HepG2 (cell line): ENCODE data around the gene ZNF48. TPM values are rescaled to one million over a fixed set of nuclear protein-coding genes. Genes with fewer than 3 reads are reported as not detected.

ENCODE experiments used
- ARID2 ChIP-seq: sonication (generic); formaldehyde crosslinking; IDR thresholded peaks from 2 replicates; pipeline ENCODE4 v1.8.1; 2022; ENCODE audit warnings: mild to moderate bottlenecking, missing genetic modification reagents, borderline replicate concordance
- HCFC1 ChIP-seq: fragments of 150-350 bp; IDR thresholded peaks from 2 replicates; pipeline ENCODE4 v1.6.1; 2014; ENCODE audit warnings: low read depth, low read length
- HDAC1 ChIP-seq: sonication (generic); formaldehyde crosslinking; IDR thresholded peaks from 2 replicates; pipeline ENCODE4 v1.5.1; 2020; ENCODE audit warnings: mild to moderate bottlenecking, missing genetic modification reagents
- KAT2B ChIP-seq: fragments of 150-350 bp; IDR thresholded peaks from 2 replicates; pipeline ENCODE4 v1.6.1; 2014; ENCODE audit warnings: low read depth, low read length, borderline replicate concordance
- KMT2A ChIP-seq: sonication (generic); formaldehyde crosslinking; IDR thresholded peaks from 2 replicates; pipeline ENCODE4 v1.4.0; 2020; ENCODE audit warnings: missing genetic modification reagents
- RELA ChIP-seq: sonication (generic); formaldehyde crosslinking; IDR thresholded peaks from 2 replicates; pipeline ENCODE4 v1.4.0; 2020; ENCODE audit warnings: missing genetic modification reagents
- TAF15 ChIP-seq: fragments of 200-400 bp; formaldehyde crosslinking; IDR thresholded peaks from one replicate; pipeline ENCODE4 v1.6.1; 2018; ENCODE audit warnings: mild to moderate bottlenecking, low read depth, low read length; ENCODE audit not compliant: poor library complexity, severe bottlenecking
- ZNF30 ChIP-seq: sonication (generic); formaldehyde crosslinking; IDR thresholded peaks from 2 replicates; pipeline ENCODE4 v1.5.0; 2020; ENCODE audit warnings: mild to moderate bottlenecking, missing genetic modification reagents
- polyA plus RNA-seq, 8 experiments: library from polyadenylated mRNA; depleted of rRNA in 3 of 8; stranded (reverse) in 7 of 8; unstranded in 1 of 8; fragments of >200 nt; fragmentation: Illumina TruSeq in 4 of 8; extraction: Trizol in 4 of 8; gene quantifications; 2 replicates each; pipeline versions ENCODE4 v1.2.1 to v1.2.3, GENCODE V29; 2011 to 2016; ENCODE audit warnings: low read depth in 4 of 8, missing spikeins in 1 of 8, mixed read lengths in 1 of 8; ENCODE audit not compliant: insufficient read depth in 1 of 8
- total RNA-seq, 5 experiments: library from RNA; depleted of rRNA; stranded (reverse); fragments of >200 nt; fragmentation: Illumina TruSeq; extraction: Trizol; gene quantifications; 2 replicates each; pipeline ENCODE4 v1.2.3, GENCODE V29; 2016; ENCODE audit warnings: low read depth in 1 of 5
- TF ChIP-seq, protein P1 (sequence below): sonication (generic); formaldehyde crosslinking; IDR thresholded peaks from 2 replicates; pipeline ENCODE4 v1.4.0; 2020; ENCODE audit warnings: missing genetic modification reagents
- TF ChIP-seq, protein P2 (sequence below): sonication (generic); formaldehyde crosslinking; IDR thresholded peaks from 2 replicates; pipeline ENCODE4 v1.4.0; 2020; ENCODE audit warnings: low read depth, mild to moderate bottlenecking, missing genetic modification reagents
- TF ChIP-seq, protein P3 (sequence below): sonication (generic); formaldehyde crosslinking; IDR thresholded peaks from 2 replicates; pipeline ENCODE4 v1.5.0; 2020; ENCODE audit warnings: mild to moderate bottlenecking, missing genetic modification reagents
- TF ChIP-seq, protein P4 (sequence below): sonication (generic); formaldehyde crosslinking; IDR thresholded peaks from 2 replicates; pipeline ENCODE4 v1.5.1; 2020; ENCODE audit warnings: missing genetic modification reagents, mild to moderate bottlenecking, borderline replicate concordance
- TF ChIP-seq, protein P5 (sequence below): sonication (generic); formaldehyde crosslinking; IDR thresholded peaks from 2 replicates; pipeline ENCODE4 v1.5.1; 2020; ENCODE audit warnings: mild to moderate bottlenecking, missing genetic modification reagents, borderline replicate concordance
- TF ChIP-seq, protein P6 (sequence below): sonication (generic); formaldehyde crosslinking; IDR thresholded peaks from 2 replicates; pipeline ENCODE4 v1.5.1; 2020; ENCODE audit warnings: missing genetic modification reagents, mild to moderate bottlenecking, borderline replicate concordance

ZNF48 gene
- total and polyA plus RNA-seq, 2 of the 13 experiments (the other 11 are each of a cell fraction or from before 2014, with no cell fraction given) = 9.9 to 12.3 TPM

DNA sequence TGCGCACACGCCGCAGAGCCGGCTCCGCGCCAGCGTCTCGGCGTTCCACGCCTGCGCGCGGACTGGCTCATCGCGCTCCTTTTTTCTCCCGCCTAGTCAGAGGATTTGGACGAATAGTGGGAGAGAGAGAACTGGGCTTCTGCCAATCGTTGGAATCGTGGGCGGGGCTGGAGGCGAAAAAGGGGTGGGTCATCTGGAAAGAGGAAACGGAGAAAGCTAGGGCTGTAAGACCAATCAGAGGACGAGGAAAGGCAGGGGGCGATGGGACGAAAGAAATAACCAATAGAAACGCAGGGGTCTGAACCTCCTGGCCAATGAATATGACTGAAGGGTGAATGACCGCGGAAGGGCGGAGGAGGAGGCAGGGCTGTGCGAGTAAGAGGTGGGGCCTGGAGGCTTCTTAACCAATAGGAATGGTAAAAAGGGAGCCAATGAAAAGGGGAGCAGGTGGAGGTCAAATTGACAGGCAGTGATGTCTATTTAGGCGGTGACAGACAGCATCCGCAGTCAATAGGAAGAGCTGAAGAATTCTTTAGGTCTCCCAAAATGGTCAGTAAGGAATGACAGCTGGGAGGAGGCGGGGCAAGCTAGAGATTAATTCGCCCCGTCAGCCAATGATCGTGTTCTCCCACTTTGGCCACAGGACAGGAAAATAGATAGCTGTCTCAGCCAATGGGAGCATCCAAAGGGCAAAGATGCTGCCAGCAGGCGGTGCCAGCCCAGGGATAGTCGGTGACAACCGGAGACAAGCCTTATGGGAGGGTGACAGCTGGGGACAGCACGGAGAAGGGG lies 24.6 kb upstream of the ZNF48 start, which contains the start of gene TBC1D10B (continued):
- TF ChIP-seq, protein P1, sequence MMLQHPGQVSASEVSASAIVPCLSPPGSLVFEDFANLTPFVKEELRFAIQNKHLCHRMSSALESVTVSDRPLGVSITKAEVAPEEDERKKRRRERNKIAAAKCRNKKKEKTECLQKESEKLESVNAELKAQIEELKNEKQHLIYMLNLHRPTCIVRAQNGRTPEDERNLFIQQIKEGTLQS = no peak
- TF ChIP-seq TAF15 = no peak
- TF ChIP-seq ZNF30 (CRISPR knock-in tag) = no peak
- TF ChIP-seq, protein P2, sequence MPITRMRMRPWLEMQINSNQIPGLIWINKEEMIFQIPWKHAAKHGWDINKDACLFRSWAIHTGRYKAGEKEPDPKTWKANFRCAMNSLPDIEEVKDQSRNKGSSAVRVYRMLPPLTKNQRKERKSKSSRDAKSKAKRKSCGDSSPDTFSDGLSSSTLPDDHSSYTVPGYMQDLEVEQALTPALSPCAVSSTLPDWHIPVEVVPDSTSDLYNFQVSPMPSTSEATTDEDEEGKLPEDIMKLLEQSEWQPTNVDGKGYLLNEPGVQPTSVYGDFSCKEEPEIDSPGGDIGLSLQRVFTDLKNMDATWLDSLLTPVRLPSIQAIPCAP = no peak
- no peak for TF ChIP-seq KAT2B
- TF ChIP-seq, protein P3, sequence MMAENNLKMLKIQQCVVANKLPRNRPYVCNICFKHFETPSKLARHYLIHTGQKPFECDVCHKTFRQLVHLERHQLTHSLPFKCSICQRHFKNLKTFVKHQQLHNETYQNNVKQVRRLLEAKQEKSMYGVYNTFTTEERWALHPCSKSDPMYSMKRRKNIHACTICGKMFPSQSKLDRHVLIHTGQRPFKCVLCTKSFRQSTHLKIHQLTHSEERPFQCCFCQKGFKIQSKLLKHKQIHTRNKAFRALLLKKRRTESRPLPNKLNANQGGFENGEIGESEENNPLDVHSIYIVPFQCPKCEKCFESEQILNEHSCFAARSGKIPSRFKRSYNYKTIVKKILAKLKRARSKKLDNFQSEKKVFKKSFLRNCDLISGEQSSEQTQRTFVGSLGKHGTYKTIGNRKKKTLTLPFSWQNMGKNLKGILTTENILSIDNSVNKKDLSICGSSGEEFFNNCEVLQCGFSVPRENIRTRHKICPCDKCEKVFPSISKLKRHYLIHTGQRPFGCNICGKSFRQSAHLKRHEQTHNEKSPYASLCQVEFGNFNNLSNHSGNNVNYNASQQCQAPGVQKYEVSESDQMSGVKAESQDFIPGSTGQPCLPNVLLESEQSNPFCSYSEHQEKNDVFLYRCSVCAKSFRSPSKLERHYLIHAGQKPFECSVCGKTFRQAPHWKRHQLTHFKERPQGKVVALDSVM (CRISPR knock-in tag) = no peak
- TF ChIP-seq, protein P4, sequence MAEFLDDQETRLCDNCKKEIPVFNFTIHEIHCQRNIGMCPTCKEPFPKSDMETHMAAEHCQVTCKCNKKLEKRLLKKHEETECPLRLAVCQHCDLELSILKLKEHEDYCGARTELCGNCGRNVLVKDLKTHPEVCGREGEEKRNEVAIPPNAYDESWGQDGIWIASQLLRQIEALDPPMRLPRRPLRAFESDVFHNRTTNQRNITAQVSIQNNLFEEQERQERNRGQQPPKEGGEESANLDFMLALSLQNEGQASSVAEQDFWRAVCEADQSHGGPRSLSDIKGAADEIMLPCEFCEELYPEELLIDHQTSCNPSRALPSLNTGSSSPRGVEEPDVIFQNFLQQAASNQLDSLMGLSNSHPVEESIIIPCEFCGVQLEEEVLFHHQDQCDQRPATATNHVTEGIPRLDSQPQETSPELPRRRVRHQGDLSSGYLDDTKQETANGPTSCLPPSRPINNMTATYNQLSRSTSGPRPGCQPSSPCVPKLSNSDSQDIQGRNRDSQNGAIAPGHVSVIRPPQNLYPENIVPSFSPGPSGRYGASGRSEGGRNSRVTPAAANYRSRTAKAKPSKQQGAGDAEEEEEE (CRISPR knock-in tag) = no peak
- TF ChIP-seq, protein P5, sequence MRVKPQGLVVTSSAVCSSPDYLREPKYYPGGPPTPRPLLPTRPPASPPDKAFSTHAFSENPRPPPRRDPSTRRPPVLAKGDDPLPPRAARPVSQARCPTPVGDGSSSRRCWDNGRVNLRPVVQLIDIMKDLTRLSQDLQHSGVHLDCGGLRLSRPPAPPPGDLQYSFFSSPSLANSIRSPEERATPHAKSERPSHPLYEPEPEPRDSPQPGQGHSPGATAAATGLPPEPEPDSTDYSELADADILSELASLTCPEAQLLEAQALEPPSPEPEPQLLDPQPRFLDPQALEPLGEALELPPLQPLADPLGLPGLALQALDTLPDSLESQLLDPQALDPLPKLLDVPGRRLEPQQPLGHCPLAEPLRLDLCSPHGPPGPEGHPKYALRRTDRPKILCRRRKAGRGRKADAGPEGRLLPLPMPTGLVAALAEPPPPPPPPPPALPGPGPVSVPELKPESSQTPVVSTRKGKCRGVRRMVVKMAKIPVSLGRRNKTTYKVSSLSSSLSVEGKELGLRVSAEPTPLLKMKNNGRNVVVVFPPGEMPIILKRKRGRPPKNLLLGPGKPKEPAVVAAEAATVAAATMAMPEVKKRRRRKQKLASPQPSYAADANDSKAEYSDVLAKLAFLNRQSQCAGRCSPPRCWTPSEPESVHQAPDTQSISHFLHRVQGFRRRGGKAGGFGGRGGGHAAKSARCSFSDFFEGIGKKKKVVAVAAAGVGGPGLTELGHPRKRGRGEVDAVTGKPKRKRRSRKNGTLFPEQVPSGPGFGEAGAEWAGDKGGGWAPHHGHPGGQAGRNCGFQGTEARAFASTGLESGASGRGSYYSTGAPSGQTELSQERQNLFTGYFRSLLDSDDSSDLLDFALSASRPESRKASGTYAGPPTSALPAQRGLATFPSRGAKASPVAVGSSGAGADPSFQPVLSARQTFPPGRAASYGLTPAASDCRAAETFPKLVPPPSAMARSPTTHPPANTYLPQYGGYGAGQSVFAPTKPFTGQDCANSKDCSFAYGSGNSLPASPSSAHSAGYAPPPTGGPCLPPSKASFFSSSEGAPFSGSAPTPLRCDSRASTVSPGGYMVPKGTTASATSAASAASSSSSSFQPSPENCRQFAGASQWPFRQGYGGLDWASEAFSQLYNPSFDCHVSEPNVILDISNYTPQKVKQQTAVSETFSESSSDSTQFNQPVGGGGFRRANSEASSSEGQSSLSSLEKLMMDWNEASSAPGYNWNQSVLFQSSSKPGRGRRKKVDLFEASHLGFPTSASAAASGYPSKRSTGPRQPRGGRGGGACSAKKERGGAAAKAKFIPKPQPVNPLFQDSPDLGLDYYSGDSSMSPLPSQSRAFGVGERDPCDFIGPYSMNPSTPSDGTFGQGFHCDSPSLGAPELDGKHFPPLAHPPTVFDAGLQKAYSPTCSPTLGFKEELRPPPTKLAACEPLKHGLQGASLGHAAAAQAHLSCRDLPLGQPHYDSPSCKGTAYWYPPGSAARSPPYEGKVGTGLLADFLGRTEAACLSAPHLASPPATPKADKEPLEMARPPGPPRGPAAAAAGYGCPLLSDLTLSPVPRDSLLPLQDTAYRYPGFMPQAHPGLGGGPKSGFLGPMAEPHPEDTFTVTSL (CRISPR knock-in tag) = no peak
- TF ChIP-seq HDAC1 = peak; percentile 49; the same call in 1 of the 2 replicates
- TF ChIP-seq ARID2 (CRISPR knock-in tag) = no peak
- no peak for TF ChIP-seq KMT2A (CRISPR knock-in tag)
- TF ChIP-seq HCFC1 = no peak; the same call in 1 of the 2 replicates
- 0 out of 2 replicates have a peak, but pooled peaks have one; percentile 21 for TF ChIP-seq RELA (CRISPR knock-in tag)
- TF ChIP-seq, protein P6, sequence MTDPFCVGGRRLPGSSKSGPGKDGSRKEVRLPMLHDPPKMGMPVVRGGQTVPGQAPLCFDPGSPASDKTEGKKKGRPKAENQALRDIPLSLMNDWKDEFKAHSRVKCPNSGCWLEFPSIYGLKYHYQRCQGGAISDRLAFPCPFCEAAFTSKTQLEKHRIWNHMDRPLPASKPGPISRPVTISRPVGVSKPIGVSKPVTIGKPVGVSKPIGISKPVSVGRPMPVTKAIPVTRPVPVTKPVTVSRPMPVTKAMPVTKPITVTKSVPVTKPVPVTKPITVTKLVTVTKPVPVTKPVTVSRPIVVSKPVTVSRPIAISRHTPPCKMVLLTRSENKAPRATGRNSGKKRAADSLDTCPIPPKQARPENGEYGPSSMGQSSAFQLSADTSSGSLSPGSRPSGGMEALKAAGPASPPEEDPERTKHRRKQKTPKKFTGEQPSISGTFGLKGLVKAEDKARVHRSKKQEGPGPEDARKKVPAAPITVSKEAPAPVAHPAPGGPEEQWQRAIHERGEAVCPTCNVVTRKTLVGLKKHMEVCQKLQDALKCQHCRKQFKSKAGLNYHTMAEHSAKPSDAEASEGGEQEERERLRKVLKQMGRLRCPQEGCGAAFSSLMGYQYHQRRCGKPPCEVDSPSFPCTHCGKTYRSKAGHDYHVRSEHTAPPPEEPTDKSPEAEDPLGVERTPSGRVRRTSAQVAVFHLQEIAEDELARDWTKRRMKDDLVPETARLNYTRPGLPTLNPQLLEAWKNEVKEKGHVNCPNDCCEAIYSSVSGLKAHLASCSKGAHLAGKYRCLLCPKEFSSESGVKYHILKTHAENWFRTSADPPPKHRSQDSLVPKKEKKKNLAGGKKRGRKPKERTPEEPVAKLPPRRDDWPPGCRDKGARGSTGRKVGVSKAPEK (CRISPR knock-in tag) = no peak
